Measurements from ENCODE around the gene ANTXRL.
"Not testable (repeated sequence)": the region's sequence is repeated elsewhere in the genome, so short reads cannot be mapped to it uniquely, and the experiment has no call there.

Gene ANTXRL

GRCh38 chr10:46286991-46287693, at the start of gene ANTXRL:
ANTXRL (plus strand) TSS chr10:46286997; CDS start chr10:46287263, 266 bp downstream.
- no peak for DNase-seq

DNA sequence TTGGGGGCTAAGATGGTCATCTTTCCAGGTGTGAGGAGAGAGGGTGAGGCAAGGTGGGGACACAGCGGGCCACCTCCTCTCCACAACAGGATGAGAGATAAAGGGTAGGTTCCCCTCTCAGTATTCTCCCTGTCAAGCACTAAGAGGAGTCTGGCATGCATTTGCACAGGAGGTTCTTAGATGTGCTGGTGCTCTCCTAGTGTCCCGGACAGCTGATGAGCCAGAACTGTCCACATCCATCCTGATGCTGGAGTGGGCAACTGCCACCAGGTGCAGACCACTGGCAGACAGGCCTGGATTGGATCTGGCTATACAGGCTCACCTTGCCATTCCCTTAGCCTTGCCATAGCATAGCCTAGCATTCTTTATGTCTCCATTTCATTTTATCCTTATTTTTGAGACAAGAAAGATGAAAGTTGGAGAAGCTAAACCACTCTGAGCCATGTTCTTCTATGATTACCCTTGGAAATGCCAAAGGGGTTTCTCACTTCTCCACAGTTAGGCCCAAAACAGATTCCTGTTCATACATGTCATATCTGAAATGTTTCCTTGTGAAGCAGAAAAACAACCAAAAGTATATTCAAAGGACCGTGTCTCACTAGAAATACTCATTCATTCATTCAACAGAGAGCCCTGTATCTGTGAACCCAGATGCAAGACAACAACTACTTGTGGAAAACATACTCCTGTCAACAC, 48.8 kb upstream of the ANTXRL start:
- DNase-seq = no peak

DNA sequence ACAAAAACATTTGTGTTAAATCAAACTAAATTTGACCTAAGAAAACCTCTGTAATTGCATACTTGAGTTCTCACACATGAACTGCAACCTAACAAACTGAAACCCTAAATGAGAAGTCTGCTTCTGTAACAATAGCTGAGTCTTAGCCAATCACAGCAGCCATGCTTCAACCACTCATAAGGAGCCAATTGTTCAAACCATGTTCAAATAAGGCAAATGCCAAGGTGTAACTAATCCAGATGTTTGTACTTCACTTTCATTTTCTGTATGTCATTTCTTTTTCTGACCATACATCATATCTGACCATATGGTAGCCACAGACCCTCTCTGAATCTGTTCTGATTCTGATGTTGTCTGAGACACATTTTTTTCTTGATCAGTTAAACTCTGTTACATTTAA, 47.5 kb upstream of the ANTXRL start:
- no peak for DNase-seq

GRCh38 chr10:46239993-46240683, 46.7 kb upstream of the ANTXRL start:
- no peak for DNase-seq

DNA sequence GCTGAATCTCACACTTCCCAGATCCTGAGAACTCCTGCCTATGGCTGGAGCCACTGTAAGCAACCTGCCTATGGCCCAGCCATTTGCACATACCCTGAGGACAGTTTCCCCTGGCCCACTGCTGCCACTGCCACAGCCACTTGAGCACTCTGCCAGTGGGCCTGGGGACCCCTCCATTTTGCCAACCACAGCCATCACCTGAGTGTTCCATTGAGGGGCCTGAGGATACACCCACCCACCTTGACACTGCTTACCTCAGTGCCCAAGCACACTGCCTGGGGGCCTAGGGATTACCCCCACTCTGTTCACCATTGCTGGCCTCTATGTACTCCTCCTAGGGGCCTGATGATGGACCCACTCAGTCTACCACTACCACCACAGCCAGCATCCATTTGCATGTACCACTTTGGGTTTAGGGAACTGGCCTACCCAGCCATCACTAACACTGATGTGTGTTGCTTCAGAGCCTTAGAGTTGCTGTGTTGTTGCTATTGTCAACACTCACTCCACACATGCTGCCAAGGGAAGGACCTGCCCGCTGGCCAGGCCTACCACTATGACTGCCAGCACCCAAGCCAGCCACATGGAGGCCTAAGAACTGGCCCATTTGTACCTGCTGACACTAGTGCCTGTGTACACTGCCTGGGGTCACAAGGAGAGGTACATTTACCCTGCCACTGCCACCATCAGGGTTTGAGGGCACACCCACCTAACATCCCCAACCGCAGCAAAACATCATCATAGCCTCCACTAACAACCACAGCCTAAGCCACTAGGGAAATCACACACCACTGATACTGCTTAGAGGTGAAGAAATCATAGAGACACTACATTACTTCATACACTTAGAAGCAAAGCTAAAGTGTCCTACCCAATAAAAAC, 45.9 kb upstream of the ANTXRL start:
- no peak for DNase-seq

GRCh38 chr10:46245381-46245900, 41.4 kb upstream of the ANTXRL start:
- DNase-seq = no peak

DNA sequence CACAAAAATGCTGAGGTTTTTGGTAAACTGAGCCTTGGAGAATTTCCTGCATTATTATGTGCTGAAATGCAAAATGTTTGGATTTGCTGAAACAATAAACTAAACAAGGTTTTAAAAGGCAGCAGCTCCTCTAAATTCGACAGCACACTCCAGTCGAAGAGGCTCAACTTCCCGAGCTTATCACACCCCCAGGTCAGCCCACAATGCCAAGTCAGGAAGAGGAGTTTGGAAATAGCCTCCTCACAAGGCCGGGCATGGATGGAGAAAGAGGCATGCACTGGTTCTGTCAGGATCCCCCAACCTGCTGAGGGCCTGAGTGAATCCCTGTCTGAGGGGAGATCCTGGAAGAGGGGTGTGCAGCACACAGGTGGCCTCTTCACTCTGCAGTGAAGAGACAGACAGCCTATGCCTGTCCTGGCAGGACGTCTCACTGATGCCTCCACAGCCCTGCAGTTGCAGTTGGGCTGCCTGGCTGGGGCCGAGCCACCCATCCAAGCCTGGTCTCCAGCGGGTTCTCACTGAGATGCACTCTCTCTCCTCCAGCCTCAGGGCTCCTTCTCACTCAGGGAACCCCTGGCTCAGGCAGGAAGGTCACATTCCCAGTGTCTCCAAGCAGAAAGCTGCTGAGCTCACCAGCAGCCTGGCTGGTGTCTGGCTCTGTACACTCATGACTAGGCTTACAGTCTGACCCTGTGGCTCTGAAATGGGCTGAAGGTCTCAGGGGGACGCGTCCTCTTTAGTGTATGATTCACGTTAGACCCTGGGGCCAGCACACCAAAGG, 40.2 kb upstream of the ANTXRL start:
- not testable (repeated sequence) for DNase-seq

- no peak for DNase-seq
Measured at GRCh38 chr10:46247181-46247475, 39.7 kb upstream of the ANTXRL start.

DNA sequence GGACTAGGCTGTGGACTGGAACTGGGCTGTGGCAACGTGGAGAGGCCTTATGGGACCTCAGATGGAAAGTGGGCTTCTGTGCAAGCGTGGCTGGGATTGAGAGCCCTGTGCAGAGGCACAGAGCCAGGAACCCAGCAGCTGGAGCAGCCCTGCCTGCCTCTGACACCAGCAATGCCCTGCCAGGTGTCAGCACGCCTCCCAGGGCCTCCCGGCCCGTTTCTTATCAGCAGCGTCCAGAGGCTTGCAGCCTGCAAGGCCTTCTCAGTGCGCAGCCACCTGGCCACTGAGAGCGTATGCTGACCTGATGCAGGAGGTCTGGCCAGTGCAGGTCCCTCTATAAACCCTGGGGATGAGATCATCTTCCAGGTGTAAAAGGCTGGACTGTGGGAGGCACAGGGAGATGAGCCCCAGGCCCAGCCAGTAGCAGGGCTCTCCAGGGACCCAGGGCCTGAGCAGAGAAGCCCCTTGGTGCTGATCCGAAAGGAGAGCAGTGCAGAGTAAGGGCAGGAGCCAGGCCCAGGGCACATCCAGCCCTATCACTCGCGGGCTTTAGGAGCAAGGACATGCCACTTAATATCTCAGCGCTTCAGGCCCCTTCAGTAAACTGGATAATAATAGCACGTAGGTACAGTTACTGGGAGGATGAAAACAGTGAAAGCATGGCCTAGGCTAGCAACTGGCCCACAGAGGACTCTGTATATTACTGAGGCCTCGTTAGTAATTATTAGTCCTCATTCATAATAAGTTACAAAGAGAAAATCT, 38.8 kb upstream of the ANTXRL start:
- DNase-seq = no peak

DNA sequence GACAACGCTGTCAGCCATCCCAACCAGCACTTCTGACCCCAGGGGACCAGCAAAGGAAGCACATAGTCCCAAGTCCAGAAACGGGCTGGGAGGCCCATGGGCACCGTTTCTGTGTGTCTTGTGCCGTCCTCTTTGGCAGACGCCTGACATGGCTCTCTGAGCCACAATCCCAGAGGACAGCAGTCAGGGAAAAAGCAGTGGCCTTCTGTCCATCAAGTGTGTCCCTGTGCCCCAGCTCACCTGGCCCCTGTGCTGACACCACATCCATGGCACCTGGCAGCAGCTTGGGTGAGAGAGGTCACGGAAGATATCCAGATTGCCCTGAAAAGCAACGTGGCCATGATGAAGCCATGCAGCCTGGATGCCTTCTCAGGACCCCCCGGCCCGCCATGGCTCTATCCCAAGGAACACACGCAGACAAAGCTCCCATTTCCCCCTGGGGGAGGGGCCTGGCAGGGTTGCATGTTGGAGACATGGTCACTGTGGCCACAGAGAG, 38.1 kb upstream of the ANTXRL start:
- DNase-seq = no peak

DNA sequence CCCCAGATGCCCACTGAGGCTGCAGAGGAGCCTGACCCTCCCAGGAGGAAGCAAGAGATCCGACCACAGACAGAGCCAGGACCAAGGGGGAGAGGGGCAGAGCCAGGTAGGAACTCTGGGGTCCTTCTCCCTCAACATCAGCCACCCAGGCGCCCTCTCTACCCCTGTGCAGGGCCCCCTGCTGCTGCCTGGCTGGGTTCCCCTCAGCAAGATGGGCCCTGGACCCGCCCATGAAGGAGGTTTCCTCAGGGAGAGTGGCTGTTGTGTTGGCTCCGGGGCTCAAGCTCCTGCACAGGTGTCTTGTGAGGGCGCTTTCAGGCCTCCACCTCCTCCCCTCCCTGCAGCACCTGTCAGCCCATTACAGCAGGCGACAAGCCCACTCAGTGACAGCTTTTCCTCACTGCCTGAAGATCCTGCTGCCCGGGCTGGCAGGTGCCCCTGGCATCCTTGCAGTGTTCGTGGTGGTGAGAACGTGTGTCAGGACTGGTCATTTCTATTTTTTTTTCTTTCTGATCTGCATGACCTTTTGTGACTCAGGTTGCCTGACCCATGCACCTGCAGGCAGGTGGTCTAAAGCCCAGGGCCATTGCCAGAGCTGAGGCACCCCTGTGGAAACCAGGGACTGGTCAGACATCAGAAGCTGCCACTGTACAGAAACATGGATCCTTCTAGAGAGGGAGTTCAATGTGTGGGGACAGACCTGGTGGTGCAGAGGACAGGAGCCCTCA, 37.0 kb upstream of the ANTXRL start:
- not testable (repeated sequence) for DNase-seq

DNA sequence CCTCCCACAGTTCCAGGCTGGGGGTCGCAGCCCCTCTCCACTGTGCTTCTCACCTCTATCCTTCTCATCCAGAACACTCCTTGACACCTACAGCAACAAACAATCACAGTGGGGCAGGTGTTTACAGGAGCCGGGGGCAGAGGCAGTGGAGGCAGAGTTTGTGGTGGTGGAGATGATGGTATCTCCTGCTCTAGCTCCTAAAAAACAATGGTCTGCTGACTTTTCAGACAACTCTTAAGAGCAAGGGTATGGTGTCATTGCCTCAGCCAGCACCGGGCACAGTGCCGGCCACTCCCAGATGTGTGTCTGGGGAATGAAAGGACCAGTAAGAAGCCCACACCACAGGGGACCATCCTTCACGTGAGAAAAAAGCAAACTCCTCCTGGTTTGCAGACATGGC, 36.3 kb upstream of the ANTXRL start:
- DNase-seq = no peak

DNA sequence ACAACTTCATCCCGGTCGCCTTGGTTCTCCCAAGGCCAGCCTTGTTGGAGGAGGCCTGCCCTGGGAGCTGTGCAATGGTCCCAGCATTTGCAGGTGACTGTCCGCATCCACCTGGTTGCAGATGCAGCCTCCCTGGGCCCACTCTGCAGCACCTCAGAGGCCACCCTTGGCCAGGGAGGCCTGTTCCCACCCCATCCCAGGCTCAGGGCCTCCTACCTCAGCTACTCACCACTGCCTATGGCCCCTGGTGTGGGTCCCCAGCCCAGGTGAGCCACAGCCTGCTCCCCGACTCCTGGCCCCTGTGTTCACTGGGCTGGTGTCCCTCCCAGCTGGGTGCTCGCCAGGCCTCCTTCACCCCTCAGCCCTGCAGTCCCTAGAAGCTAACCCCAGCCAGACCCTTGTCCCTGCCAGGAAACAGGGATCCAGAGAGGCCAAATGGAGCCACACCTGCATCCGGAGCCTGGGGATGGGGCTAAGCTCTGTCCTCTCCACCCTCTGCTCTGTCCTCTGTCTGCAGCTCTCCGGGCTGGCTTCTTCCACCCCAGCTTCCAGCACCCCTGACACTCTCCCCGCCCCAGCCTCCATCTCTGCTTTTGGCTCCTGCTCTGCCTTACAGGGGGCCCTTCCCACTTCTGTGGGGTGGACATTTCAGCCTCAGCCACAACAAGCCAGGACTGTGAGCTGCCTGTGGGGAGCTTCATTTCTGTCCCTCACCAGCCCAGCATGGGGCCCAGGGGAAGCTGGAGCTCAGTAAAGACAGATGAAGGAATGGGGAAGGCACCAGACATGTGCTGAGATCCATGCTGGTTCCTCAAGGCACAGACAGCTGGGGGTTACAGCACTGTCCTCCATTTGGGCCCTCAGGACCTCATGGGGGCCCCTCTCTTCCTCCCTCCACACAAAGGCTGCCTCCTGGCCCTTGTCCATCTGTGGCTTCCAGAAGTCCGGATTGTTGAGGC, 35.6 kb upstream of the ANTXRL start:
- no peak for DNase-seq

DNA sequence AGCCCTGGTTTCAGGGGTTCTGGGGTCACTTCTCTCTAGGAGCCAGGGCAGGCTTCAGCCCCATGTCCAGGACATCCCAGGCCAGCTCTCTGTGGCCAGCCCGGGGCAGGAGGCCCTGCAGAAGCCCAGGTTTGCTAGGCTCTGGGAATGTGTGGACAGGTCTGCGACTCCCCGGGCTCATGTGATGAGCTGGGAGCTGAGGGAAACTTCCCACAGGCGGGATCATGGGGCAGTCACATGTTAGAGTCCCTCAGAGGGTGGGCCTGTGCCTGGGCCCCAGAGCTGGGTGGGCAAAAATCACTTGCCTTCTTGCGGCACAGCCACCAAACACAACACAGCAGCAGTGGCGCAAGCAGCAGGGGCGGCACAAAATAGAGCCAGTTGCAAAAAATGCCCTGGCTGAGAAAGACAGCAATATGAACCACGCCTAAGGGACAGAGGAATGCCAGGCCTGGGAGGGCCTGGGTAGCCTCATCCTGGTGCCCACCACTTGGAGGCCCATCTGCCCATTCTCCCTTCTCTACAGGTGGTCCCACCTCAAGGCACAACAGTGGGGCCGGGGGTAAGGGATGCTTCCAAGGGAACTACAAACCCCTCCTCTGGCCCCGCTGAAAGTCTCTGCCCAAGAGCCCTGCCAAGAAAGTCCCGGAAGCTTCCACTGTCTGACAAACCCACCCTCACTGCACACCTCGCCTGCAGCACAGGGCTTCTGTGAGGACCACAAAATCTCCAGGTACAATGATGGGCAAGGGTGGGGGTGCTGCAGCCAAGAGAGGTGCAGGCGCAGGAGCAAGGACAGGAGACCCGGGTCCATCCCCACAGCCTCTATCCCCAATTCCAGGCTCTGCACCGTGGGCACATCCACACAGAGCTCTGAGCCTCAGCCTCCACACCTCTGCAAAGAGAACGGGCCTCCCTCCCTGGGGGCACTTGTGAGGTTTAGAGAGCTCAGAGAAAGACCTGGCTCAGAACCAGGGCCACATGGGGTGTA, 34.6 kb upstream of the ANTXRL start:
- DNase-seq = no peak

GRCh38 chr10:46253076-46254006, 33.5 kb upstream of the ANTXRL start:
- no peak for DNase-seq

GRCh38 chr10:46254007-46254383, 32.8 kb upstream of the ANTXRL start:
- DNase-seq = no peak

GRCh38 chr10:46254467-46254866, 32.3 kb upstream of the ANTXRL start:
- DNase-seq = no peak
